Right renal pelvis (tissue), 4 donors: ENCODE measurements around the gene IFITM5. TPM values are rescaled to one million over a fixed set of nuclear protein-coding genes. Genes with fewer than 3 reads are reported as not detected.

Source experiments
- polyA plus RNA-seq, 4 donors: library from polyadenylated mRNA; unstranded; fragments of 120-200 nt; gene quantifications; one replicate each; pipeline ENCODE4 v1.2.1, GENCODE V29; 2013; ENCODE audit not compliant: insufficient read length in 4 of 4

The IFITM5 gene
- polyA plus RNA-seq, 4 donors = 0.34 to 0.48 TPM; not detected in 2

Other genes with a start within 250 kb of the IFITM5 start
- 1 to 10 TPM in 1 of 4 donors, under 1 TPM in 1, not detected in 2; 0.83 to 1.3 TPM for gene SCGB1C1, start 106.4 kb downstream of the IFITM5 start, polyA plus RNA-seq
- 10 to 100 TPM; 44.5 to 49.5 (median 47.1) TPM for gene BET1L, start 92.1 kb downstream of the IFITM5 start, polyA plus RNA-seq
- 10 to 100 TPM; 73.5 to 97.6 (median 81.7) TPM for gene RIC8A, start 91.8 kb downstream of the IFITM5 start, polyA plus RNA-seq
- 10 to 100 TPM; 25.5 to 33.8 (median 30.5) TPM for gene SIRT3, start 63.2 kb downstream of the IFITM5 start, polyA plus RNA-seq
- 100 to 1,000 TPM; 131 to 151 (median 138) TPM for gene PSMD13, start 62.5 kb downstream of the IFITM5 start, polyA plus RNA-seq
- under 1 TPM; 0.20 to 0.80 (median 0.36) TPM for gene NLRP6, start 21.1 kb downstream of the IFITM5 start, polyA plus RNA-seq
- 10 to 100 TPM; 14.8 to 25.7 (median 19.4) TPM for gene PGGHG, start 10.4 kb downstream of the IFITM5 start, polyA plus RNA-seq
- 100 to 1,000 TPM; 194 to 242 (median 224) TPM for gene IFITM2, start 8.3 kb upstream of the IFITM5 start, polyA plus RNA-seq
- gene IFITM1, start 14.5 kb upstream of the IFITM5 start, polyA plus RNA-seq = 10 to 100 TPM; 34.1 to 44.9 (median 39.9) TPM
- gene IFITM3, start 21.3 kb upstream of the IFITM5 start, polyA plus RNA-seq = 100 to 1,000 TPM; 400 to 486 (median 421) TPM
- gene B4GALNT4, start 70.0 kb upstream of the IFITM5 start, polyA plus RNA-seq = 10 to 100 TPM; 57.3 to 83.9 (median 61.4) TPM
- 1 to 10 TPM; 4.0 to 7.4 (median 5.2) TPM for gene PKP3, start 94.7 kb upstream of the IFITM5 start, polyA plus RNA-seq
- 10 to 100 TPM; 33.4 to 64.4 (median 36.7) TPM for gene SIGIRR, start 115.5 kb upstream of the IFITM5 start, polyA plus RNA-seq
- gene ANO9, start 142.5 kb upstream of the IFITM5 start, polyA plus RNA-seq = 10 to 100 TPM in 1 of 4 donors, 1 to 10 TPM in 3; 7.8 to 12.7 (median 9.6) TPM
- gene PTDSS2, start 150.8 kb upstream of the IFITM5 start, polyA plus RNA-seq = 10 to 100 TPM; 30.1 to 41.4 (median 32.5) TPM
- 100 to 1,000 TPM in 1 of 4 donors, 10 to 100 TPM in 3; 80.9 to 120 (median 86.6) TPM for gene RNH1, start 207.7 kb upstream of the IFITM5 start, polyA plus RNA-seq
- gene HRAS, start 236.1 kb upstream of the IFITM5 start, polyA plus RNA-seq = 10 to 100 TPM; 39.5 to 57.2 (median 41.2) TPM
- 1 to 10 TPM; 3.3 to 5.2 (median 4.1) TPM for gene LRRC56, start 238.0 kb upstream of the IFITM5 start, polyA plus RNA-seq